Right lobe of liver (tissue), 4 donors: Measurements from ENCODE around the gene NAV2.

Experiments
- POLR2A ChIP-seq: fragments of 450-650 bp; IDR thresholded peaks from one replicate; pipeline ENCODE4 v1.6.1; 2017; ENCODE audit warnings: antibody characterized with exemption, mild to moderate bottlenecking
- TF ChIP-seq, protein P1 (sequence below), 4 donors: fragments of 200-600 bp in 3 of 4; fragments of 450-650 bp in 1 of 4; IDR thresholded peaks; one replicate each; pipeline versions ENCODE4 v1.5.1 to v1.8.0; 2016 to 2022; ENCODE audit warnings: antibody characterized with exemption in 4 of 4, mild to moderate bottlenecking in 2 of 4
- donor health status: DM: no; HTN: no; CAD: no.
- donor health status: DM: no; HTN: no; CAD: no.
- donor health status: DM: no; HTN: yes; CAD: no.

DNA sequence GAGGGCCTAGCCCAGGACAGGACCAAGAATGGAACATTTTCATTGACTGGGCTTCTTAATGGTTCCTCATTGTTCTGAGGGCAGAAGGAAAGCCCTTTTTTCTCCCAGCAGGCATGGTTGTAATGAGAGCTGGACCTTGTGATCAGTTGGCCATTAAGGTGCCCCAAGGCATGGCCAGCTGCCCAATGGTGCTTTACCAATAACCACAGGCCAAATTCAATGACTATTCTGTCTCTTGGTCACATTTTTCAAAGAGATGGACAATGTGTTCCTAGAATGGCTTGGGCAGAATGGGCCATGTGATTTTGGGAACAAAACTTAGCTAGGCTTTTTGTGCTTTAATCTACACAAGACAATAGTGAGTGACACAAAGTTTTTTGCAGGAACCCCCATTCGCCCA lies 7.3 kb downstream of the NAV2 start:
- TF ChIP-seq, protein P1, sequence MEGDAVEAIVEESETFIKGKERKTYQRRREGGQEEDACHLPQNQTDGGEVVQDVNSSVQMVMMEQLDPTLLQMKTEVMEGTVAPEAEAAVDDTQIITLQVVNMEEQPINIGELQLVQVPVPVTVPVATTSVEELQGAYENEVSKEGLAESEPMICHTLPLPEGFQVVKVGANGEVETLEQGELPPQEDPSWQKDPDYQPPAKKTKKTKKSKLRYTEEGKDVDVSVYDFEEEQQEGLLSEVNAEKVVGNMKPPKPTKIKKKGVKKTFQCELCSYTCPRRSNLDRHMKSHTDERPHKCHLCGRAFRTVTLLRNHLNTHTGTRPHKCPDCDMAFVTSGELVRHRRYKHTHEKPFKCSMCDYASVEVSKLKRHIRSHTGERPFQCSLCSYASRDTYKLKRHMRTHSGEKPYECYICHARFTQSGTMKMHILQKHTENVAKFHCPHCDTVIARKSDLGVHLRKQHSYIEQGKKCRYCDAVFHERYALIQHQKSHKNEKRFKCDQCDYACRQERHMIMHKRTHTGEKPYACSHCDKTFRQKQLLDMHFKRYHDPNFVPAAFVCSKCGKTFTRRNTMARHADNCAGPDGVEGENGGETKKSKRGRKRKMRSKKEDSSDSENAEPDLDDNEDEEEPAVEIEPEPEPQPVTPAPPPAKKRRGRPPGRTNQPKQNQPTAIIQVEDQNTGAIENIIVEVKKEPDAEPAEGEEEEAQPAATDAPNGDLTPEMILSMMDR (IDR thresholded peaks at IDR 0.05): no peak
- no peak for TF ChIP-seq POLR2A
